NB4 (cell line): ENCODE results near the gene MACROD2.

ENCODE experiments used
- CTCF ChIP-seq: IDR thresholded peaks from one replicate; pipeline ENCODE4 v1.5.1; 2012; ENCODE audit warnings: low read depth, low read length
- MAX ChIP-seq: IDR thresholded peaks from 2 replicates; pipeline ENCODE4 v1.6.1; 2011; ENCODE audit warnings: low read depth, low read length
- MYC ChIP-seq: IDR thresholded peaks from 2 replicates; pipeline ENCODE4 v1.6.1; 2011; ENCODE audit warnings: low read depth, low read length

- TF ChIP-seq CTCF (no peak), MAX (no peak), MYC (no peak)
Observed at GRCh38 chr20:15068486-15068885, 1073.2 kb downstream of the MACROD2 start.
